Posterior vena cava (tissue), 2 donors: Measurements from ENCODE around the gene FAM76B. TPM values are rescaled to one million over a fixed set of nuclear protein-coding genes. Genes with fewer than 3 reads are reported as not detected.
"Not testable (repeated sequence)": the region's sequence is repeated elsewhere in the genome, so short reads cannot be mapped to it uniquely, and the experiment has no call there.

Experiments used
- DNase-seq: peaks from one replicate; pipeline ENCODE4 v3.0.0-alpha.2; 2020; ENCODE audit warnings: low spot score
- intact Hi-C, 2 donors: fragments of 100-400 bp; cut with DNase I; formaldehyde crosslinking; loops; one replicate each; pipeline versions ENCODE4 v1.14.1 to v1.14.2; 2022 to 2023
- long read RNA-seq, 2 donors: library from polyadenylated mRNA; unstranded; transcript quantifications; one replicate each; pipeline ENCODE4 v2.0.0, GENCODE V29; 2020 to 2021
- total RNA-seq, 2 donors: library from RNA; stranded (reverse); fragmentation: NEBNext Ultra II Directional; extraction: Animal tissue kit (Norgen Biotek cat#: 25700); gene quantifications; one replicate each; pipeline ENCODE4 v1.2.1, GENCODE V29; 2021
- donor health status: DM: yes; HTN: yes; CAD: no.
- donor health status: DM: yes; HTN: yes; CAD: no.

FAM76B gene
- total RNA-seq: 10 to 100 TPM; 17.3 to 24.3 TPM
- long read RNA-seq, donor 1, partial matches to known transcripts: 1 of 5 reads
- long read RNA-seq, donor 1, other reads (novel, unspliced or antisense): 2 of 5 reads
- long read RNA-seq, donor 2, partial matches to known transcripts: 1 of 3 reads
- long read RNA-seq, donor 2, other reads (novel, unspliced or antisense): 1 of 3 reads

- intact Hi-C loops: loop anchor here in 1 of 2 donors (5.0 kb wide), 1 partner anchor 433 kb away; no protein-coding TSS in a partner anchor
- DNase-seq: peak; percentile 99
These were observed at the start of gene FAM76B for GRCh38 chr11:95789506-95790122. TSS of gene FAM76B (minus strand) at chr11:95789782. CDS start at chr11:95789478, 304 bp downstream.

- DNase-seq: peak; percentile 58
- intact Hi-C loops: loop anchor here in 1 of 2 donors (10.0 kb wide), 1 partner anchor 559 kb away; the partner anchor contains the start of gene JRKL
These were observed 46.3 kb upstream of the FAM76B start for GRCh38 chr11:95835768-95836488.

- intact Hi-C loops: loop anchor here in 1 of 2 donors (10.0 kb wide), 1 partner anchor 559 kb away; the partner anchor contains the start of gene JRKL
- no peak for DNase-seq
These were observed 45.8 kb upstream of the FAM76B start for GRCh38 chr11:95835351-95835750.

GRCh38 chr11:95833378-95833777 lies 43.8 kb upstream of the FAM76B start:
- intact Hi-C loops: loop anchor here in 1 of 2 donors (10.0 kb wide), 1 partner anchor 561 kb away; the partner anchor contains the start of gene JRKL
- DNase-seq: no peak

GRCh38 chr11:95832763-95833162 lies 43.2 kb upstream of the FAM76B start:
- DNase-seq: no peak
- intact Hi-C loops: loop anchor here in 1 of 2 donors (10.0 kb wide), 1 partner anchor 562 kb away; the partner anchor contains the start of gene JRKL

GRCh38 chr11:95831198-95831883 lies 41.8 kb upstream of the FAM76B start:
- intact Hi-C loops: loop anchor here in 1 of 2 donors (10.0 kb wide), 1 partner anchor 563 kb away; the partner anchor contains the start of gene JRKL
- no peak for DNase-seq

GRCh38 chr11:95829580-95830259 lies 40.1 kb upstream of the FAM76B start:
- intact Hi-C loops: loop anchor here in 1 of 2 donors (10.0 kb wide), 1 partner anchor 565 kb away; the partner anchor contains the start of gene JRKL
- no peak for DNase-seq

- intact Hi-C loops: loop anchor here in 1 of 2 donors (1.0 kb wide), 1 partner anchor 17 kb away; no protein-coding TSS in a partner anchor
- no peak for DNase-seq
These were observed 38.1 kb upstream of the FAM76B start for GRCh38 chr11:95827696-95828095.

GRCh38 chr11:95821640-95822039 lies 32.1 kb upstream of the FAM76B start:
- no peak for DNase-seq
- intact Hi-C loops: no loop called here

GRCh38 chr11:95816037-95816436 lies 26.5 kb upstream of the FAM76B start:
- intact Hi-C loops: no loop called here
- no peak for DNase-seq

- intact Hi-C loops, DNase-seq: not testable (repeated sequence)
These were observed 21.5 kb upstream of the FAM76B start for GRCh38 chr11:95811052-95811451.

- intact Hi-C loops: not testable (repeated sequence)
These were observed 16.9 kb upstream of the FAM76B start for GRCh38 chr11:95806464-95806863.

GRCh38 chr11:95805869-95806268 lies 16.3 kb upstream of the FAM76B start:
- DNase-seq: no peak
- intact Hi-C loops: no loop called here

More at GRCh38 chr11:95806464-95806863, 16.9 kb upstream of the FAM76B start:
- DNase-seq: peak; percentile 45

GRCh38 chr11:95803973-95804372 lies 14.4 kb upstream of the FAM76B start:
- no peak for DNase-seq

GRCh38 chr11:95802806-95803205 lies 13.2 kb upstream of the FAM76B start:
- intact Hi-C loops: no loop called here
- DNase-seq: no peak

More at GRCh38 chr11:95803973-95804372, 14.4 kb upstream of the FAM76B start:
- intact Hi-C loops: no loop called here

- intact Hi-C loops: no loop called here
- no peak for DNase-seq
These were observed 10.9 kb upstream of the FAM76B start for GRCh38 chr11:95800438-95800837.

- no peak for DNase-seq
- intact Hi-C loops: no loop called here
These were observed 10.0 kb upstream of the FAM76B start for GRCh38 chr11:95799546-95799945.

GRCh38 chr11:95796501-95796900 lies 6.9 kb upstream of the FAM76B start:
- intact Hi-C loops: no loop called here
- DNase-seq: no peak
